GM18511 (cell line): Measurements from ENCODE around the gene TRIM66.
A peak's percentile ranks its signal among the peaks of the same experiment; 100 is the strongest.
"Not testable (repeated sequence)": the region's sequence is repeated elsewhere in the genome, so short reads cannot be mapped to it uniquely, and the experiment has no call there.

Source experiments
- ATAC-seq: cut with Tn5 transposase; IDR thresholded peaks from one replicate; pipeline ENCODE4 v1.9.1; 2021; ENCODE audit warnings: mild to moderate bottlenecking, moderate library complexity; ENCODE audit not compliant: unreplicated experiment

The TRIM66 gene

DNA sequence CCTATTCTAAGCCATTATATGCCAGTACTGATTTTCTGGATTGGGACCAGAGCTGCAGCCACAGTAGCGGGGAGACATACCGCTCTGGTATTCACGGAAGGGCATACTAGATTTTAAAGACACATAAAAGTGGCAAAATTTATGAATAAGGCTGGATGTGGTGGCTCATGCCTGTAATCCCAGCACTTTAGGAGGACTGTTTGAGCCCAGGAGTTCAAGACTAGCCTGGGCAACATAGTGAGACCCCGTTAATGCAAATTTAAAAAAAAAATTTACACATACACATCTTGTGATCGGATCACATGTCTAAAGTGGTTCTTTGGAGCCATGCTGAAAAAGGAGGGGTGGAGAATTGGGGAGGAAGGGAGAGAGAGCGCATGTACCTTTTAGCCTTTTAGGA is 9.1 kb upstream of the TRIM66 start:
- ATAC-seq = no peak

DNA sequence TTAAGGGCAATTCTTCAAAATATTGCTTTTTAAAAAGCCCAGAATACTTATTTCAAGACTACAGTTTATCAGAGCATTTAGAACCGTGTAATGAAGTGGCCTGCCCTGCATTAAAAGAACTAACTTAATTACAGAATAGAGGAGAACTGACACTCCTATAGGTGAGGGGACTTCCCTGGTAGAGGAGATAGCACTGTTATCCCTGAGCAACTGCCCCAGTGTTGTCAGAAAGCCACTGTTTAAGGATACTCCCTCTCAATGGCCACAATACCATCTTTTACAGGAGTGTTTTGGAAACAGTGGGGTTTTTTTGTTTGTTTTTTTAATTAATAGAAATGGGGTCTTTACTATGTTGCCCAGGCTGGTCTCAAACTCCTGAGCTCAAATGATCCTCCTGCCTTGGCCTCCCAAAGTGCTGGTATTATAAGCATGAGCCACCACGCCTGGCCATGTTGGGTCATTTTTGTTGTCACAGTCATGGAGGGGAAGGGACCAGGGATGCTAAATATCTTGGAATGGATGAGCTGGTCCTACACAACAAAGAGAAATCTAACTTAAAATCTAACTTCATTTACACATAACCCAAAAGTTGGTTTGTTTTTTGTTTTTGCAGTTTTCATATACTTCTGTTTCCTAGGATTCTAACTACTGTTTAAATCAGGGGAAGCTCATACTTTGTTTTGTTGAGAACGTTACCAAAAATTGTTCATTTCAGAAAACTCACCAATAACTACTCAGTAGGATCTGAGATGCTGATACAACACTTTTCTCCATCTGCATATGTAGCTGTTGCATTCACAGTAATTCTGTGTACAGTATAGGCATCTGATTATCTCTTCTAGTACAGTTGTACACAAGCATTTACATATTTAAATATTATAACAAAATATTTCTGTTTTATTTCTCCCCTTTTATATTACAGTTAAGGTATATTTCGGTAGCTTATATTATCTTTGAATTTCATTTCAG is 8.2 kb upstream of the TRIM66 start:
- no peak for ATAC-seq

DNA sequence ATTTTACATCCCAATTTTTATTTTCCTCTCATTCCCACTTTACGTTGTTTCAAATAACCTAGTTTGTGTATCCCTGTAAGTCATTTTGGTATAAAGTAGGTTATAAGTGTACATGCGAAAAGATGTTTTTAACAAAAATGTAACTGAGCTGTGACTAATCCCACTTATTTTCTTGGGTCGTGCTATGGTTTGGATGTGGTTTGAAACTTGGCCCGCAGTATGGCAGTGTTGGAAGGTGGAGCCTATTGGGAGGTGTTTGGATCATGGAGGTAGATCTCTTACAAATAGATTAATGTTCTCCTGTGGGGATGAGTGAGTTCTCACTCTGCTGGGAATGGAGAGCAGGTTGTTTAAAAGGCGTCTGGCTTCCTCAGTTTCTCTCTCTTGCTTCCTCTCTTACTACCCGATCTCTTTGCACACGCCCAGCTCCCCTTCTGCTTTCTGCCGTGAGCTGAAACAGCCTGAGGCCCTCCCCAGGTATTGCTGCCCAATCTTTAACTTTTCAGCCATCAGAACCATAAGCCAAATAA is 7.3 kb upstream of the TRIM66 start:
- ATAC-seq = no peak

- ATAC-seq = peak; percentile 97
These were observed 6.2 kb upstream of the TRIM66 start for GRCh38 chr11:8688414-8689362.

DNA sequence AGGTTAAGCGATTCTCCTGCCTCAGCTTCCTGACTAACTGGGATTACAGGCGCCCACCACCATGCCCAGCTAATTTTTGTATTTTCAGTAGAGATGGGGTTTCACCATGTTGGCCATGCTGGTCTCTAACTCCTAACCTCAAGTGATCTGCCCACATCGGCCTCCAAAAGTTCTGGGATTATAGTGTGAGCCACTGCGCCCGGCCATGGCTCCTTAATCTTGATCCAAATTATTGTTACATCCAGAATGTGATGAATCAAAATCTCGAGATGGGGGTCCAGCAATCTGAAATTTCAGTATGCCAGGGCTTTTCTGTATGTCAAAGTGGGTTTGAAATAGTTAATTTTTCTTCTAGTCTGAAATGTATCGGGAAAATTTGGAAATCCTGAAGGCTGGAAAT is 3.9 kb upstream of the TRIM66 start:
- no peak for ATAC-seq

DNA sequence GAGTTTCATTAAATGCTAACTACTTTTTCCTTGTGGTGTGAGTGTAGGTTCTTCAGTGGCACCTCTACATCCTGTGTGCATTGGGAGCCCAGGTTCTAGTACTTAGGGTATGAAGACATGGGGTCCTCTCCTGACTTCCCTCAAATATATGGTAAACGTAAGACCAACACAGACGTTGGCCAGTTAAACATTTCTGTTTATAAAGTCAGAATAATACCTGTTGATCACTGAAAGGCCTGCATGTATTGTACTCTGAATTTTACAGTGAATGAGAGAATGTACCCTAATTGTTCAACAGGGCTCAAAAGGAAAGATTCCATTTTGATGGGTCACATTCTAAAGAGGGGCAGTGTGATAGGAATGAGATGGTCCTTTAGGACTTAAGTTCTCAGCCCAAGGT is 3.4 kb upstream of the TRIM66 start:
- ATAC-seq = no peak

DNA sequence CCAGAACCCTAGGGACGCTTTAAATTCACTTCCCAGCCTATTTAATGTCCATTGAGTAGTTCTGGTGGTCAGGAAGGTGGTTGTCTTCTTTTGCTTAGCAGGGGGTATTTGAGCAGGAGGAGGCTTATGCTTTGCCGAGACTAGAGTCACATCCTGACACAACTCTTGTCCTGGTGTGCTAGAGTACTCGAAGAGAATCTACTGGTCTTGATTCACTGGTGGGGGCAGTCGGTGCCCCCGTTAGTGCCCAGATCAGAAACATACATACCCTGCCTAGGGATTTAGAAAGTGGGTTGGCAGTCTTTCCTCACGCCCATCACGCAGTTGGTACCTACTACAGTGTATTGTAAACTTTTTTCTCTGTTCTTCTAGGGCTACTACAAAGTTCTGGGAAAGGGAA is 2.8 kb upstream of the TRIM66 start:
- no peak for ATAC-seq

- ATAC-seq = no peak
These were observed 2.3 kb upstream of the TRIM66 start for GRCh38 chr11:8684600-8685290.

DNA sequence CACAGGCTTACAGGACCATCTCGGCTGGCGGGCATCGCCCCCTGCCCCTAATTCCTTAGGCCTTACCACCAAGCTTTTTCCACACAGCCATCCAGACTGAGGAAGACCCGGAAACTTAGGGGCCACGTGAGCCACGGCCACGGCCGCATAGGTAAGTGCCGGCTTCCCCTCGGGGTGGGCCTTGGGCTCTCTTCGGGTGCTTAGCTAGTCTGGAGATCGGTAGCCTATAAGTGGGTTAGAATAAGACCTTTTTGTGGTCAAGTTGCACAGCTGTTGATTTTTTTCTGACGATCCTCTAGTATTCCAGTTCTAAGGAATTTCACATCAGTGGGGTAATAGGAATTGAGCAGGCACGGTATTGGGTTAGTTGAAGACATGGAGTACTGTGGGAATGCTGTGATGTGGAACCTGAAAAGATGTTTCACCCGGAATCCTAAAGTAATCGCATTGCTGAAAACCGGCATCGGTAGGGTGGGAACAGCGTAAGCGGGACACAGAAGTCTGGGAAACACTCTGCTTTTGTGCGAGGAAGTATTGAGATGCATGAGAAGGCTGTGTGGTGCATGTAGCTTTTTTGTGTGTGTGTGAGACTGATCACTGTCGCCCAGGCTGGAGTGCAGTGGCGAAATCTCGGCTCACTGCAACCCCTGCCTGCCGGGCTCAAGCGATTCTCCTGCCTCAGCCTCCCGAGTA is 796 bp upstream of the TRIM66 start:
- peak; percentile 8 for ATAC-seq

- no peak for ATAC-seq
These were observed 595 bp downstream of the TRIM66 start for GRCh38 chr11:8681837-8682302.

DNA sequence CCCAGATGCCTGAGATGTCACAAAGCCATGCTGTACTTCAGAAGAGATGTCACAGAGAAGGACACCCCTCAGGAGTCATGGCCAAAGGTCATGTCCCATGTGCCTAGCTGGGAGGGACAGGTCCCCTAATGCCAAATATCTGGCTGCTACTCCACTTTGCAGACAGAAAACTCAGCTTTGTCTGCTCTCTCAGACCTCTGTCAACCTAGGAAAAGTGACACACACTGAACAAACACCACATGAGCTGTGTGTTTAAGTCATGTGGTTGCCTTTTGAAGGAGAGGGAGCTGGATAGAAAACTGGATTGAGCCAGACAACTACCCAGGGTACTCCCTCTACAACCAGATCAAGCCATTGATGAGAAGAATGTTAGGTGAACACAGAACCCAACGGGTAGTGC is 3.5 kb downstream of the TRIM66 start:
- ATAC-seq = no peak

DNA sequence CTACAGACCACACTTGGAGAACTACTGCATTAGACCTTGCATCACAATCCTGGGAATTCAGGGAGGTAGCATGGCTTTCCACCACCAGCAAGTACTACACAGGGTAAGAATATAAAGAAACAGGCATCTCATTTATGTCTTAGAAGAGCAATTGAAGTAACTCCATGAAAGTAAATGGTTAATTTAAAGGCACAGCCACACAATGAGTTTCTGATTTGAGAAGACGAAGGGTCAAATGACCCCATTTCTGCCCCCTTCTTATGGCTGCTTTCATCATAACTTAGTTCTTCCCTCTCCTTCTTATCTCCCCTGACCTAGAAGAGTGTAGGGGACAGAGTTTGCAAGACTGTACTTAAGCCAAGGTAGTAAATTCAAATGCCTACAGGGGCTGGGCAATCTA is 6.0 kb downstream of the TRIM66 start:
- no peak for ATAC-seq

DNA sequence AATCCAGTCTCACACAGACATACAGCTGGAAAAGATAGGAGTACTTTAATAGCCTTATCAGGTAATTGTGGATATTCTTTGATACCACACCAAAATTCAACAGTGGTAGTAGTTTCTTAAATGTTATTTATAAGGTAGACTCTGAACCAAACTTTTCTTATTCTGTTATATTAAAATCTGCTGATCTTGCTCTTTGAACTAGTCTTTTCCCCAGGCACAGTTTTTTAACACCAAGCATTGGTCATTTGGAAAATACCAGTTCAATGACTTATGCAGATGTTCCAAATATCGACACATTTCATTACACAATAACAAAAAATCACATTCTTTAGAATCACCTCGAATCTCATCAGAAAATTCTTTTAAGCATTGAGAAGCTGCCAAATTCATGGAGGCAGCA is 7.6 kb downstream of the TRIM66 start:
- ATAC-seq = no peak

DNA sequence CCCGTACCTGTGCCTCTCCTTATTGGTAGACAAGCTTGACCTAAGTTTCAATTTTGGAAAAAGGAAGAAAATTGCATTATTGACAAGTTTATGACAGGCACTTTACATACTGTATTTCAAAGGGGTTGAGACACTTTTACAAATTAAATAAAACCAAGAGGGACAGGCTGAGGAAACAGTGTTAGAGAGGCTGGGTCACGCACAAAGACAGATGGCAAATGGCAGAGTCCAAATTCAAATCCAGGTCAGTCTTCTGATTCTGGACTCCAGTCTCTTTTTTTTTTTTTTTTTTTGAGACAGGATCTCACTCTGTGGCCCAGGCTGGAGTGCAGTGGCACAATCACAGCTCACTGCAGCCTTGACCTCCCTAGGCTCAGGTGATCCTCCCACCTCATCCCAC is 10.1 kb downstream of the TRIM66 start:
- ATAC-seq = no peak

- ATAC-seq = no peak
These were observed 10.8 kb downstream of the TRIM66 start for GRCh38 chr11:8671651-8672062.

- no peak for ATAC-seq
These were observed 11.3 kb downstream of the TRIM66 start for GRCh38 chr11:8671193-8671612.

DNA sequence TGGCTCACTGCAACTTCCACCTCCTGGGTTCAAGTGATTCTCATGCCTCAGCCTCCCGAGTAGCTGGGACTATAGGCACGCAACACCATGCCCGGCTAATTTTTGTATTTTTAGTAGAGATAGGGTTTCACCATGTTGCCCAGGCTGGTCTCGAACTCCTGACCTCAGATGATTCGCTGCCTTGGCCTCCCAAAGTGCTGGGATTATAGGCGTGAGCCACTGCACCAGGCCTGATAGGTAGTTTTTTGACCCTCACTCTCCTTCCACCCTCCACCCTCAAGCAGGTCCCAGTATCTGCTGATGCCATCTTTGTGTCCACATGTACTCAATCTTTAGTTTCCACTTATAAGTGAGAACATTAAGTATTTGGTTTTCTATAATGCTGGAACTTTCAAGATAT is 12.4 kb downstream of the TRIM66 start:
- not testable (repeated sequence) for ATAC-seq

GRCh38 chr11:8665222-8665621 is 17.2 kb downstream of the TRIM66 start:
- ATAC-seq = no peak

GRCh38 chr11:8661001-8661795 is 21.3 kb downstream of the TRIM66 start:
- ATAC-seq = no peak
